Activated T-cell treated with anti-CD3 and anti-CD28 coated beads for 48 hours (primary cell): Measurements from ENCODE around the gene RFT1.
A peak's percentile ranks its signal among the peaks of the same experiment; 100 is the strongest.

Source experiments
- DNase-seq: peaks from one replicate; pipeline ENCODE4 v3.0.0-alpha.2; 2020; ENCODE audit warnings: low read depth

The RFT1 gene

DNA sequence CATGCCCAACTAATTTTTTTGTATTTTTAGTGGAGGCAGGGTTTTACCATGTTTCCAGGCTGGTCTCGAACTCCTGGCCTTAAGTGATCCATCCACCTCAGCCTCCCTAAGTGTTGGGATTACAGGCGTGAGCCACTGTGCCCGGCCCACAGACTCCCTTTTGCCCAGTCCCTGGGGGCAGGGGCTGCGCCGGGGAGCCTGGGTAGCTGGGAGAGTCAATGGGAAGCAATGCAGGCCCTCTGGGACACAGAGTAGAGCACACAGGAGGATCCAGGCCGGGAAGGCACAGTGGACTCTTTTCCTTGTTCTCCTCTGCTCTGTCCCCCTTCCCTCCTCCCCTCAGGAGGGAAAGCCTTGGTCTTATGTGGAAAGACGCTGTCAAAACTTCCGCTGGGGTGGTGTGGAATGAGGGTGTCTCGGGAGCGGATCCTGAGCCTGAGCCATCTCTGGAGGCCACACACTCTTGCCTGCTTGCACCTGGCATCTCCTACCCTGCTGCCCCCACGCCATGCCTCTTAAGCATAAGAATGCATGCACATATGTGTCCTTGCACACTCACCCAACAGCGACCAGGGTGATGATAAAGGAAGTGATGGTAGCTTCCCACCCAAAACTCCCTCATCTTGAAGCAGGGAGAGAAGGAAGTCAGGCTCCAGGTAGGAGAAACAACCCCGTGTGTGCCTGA is 18.9 kb upstream of the RFT1 start:
- DNase-seq: no peak

DNA sequence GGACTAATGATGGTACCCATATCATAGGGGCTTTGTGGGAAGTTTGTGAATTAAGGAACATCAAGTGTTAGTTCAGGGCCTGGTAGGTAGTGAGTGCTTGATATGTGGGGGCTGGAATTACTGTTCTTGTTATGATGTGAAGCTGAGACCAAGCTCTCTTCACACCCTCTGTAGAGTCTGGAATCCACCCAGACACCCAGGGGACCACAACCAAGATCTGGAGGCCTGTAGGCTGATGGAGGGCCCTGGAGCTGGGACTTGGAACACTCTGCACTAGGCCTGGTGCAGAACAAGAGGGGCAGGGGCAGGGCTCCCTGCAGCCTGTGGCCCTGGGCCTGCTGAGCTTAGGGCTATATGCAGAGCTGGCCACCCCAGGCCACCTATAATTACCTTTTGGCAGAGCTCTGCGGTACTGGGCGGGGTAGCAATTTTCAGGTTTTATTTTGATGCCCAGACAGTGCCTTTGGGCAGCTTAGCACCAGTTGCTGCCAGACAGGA is 17.7 kb upstream of the RFT1 start:
- no peak for DNase-seq

DNA sequence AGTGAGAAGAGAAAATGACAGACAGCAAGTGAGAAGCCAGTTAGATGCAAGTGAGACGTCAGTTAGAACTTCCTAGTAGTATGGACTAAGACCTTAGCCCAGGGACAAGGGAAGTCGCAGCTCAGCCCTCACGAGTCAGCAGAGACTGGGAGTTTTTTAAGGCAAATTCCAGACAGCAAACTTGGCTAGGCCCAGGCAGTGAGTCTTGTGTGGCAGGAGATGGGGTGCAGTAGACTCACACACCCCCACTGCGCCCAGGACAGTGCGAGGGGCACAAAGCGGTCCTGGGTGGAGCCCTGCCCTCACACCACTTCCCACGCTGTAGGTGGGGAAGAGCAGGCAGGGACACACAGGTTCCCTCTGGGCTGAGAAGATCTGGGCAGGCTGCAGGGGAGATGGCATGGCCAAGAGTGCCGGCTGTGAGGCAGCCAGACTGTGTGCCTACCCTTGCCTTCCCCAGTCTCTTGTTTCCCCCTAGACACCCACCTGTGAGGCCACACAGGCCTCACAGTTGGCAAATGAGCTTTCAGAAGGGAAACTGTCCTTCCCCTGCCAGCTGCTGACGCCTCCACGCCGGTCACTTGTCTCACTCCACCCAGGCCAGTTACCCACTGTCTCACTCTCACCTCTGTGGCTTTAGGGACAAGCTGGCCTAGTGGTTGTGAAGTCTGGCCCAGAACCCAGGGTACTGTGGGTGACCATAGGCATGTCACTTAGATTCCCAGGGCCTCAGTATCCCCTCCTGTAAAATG is 17.1 kb upstream of the RFT1 start:
- no peak for DNase-seq

DNA sequence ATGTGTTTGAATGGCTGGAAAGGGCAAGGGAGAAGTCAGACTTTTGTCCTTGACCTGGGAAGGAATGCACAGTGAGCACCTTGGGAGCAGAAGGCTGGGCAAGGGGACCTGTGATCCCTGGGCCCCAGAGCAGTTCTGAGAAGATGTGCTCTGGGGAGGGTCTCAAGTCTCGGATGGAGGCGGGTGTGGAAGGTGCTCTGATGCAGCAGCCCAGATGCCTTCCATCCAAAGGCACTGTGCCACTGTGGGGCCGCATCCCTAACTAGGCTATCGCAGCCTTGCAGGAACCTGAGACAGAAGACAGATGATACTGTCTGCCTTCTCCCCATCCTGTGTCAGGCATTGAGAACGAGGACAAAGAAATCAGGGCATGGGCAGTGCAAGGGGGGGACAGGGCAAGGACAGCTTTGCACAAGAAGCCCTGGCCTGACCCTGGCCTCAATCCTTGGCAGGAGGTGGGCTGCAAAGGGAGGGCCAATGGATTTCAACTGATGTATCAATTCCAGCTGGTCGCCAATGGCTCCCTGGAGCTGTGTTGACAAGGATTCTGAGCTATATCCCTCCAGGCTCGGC is 16.2 kb upstream of the RFT1 start:
- no peak for DNase-seq

- no peak for DNase-seq
These were observed 15.5 kb upstream of the RFT1 start for GRCh38 chr3:53145713-53146080.

DNA sequence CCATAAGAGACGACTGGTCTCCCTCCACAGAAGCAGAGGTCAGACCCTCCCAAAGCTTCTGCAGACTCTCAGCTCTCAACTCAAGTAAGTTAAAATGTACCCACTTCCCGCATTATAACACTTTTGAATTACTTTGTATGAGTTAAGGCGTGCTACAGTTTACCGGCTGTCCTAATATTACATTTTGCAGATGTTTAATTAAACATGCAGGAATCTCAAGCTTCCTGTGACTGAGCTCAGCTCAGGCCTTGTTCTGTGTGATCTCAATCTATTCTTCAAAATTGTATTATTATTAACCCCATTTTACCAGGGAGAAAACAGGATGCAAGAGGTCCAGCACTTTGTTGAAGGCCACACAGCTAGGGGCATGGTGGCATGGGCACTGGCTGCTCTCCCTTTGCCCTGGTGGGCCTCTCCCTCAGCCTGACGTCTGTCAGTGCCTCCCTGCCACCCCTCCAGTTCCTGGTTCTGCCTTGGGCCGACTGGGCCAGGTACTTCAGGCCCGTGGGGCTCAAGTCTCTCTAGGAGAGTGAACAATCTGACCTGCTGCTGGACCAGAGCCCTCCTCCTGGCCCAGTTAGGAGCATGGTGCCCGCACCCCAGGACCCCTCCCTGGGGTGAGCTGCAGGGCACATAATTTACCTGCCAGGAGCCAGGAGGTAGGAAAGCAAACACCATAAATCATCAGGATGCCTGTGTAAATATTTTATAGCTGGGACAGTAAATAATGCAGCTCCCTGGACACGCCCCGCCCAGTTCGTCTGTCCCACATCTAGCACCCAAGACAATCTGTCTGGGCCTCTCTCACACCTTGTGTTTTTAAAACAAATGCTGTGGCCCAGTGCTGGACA is 14.9 kb upstream of the RFT1 start:
- DNase-seq: no peak

DNA sequence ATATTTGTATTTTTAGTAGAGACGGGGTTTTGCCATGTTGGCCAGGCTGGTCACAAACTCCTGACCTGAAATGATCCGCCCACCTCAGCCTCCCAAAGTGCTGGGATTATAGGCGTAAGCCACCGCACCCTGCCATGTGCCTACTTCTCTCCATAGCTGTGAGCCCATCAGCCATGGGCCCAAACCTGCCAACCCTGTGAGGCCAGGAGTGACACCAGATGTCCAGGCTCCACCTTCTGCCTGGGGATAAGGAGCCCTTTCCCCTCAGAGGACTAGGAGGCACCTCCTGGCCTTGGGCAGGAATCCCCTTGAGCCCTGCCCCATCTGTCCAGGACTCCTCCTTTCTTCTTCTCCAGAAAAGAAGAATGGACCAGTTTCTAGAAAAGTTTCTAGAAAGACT is 14.2 kb upstream of the RFT1 start:
- DNase-seq: no peak

- no peak for DNase-seq
These were observed 12.8 kb upstream of the RFT1 start for GRCh38 chr3:53142986-53143385.

DNA sequence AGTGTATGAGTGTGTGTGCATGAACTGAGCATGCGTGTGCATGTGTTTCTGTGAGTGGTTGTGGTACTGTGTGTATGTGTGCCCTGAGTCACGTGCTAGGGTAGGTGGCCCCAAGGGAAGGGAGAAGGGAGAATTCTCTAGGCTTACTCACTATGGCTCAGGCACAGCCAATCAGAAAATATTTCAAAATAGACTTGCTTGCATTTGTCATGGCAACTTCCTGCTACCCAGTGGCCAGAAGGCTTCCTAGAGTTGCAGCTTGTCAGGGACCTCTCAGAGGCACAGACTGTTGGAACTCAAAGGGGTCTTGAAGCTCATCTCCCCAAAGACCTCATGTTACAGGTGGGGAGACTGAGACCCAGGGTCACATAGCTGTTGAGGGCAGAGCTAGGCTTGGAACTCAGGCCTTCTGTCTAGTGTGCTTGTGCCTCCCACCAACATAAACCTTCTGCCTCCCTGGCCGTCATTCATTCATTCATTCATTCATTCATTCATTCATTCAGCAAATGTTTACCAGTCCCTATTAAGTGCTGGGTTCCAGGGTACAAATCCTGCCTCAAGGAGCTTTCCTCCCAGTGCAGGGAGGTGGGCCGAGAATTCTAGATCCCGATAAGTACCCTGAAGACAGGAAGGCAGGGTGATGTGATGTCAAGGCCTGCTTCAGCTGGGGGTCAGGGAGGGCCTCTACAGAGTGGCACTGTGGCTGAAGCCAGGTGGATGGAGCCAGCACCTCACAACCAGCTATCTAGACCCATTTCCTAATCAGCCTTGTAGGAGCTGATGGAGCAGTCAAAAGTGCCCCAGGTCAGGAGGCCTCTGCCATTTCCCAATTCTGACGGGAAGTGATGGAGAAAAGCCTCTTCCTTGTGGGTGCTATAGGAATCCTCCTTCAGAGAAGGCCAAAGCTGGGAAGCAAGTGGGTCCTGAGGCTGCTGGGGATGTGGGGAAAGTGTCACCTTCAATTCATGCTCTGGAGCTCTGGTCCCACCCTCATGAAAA is 10.9 kb upstream of the RFT1 start:
- DNase-seq: no peak

GRCh38 chr3:53139906-53140846 is 9.9 kb upstream of the RFT1 start:
- DNase-seq: no peak

DNA sequence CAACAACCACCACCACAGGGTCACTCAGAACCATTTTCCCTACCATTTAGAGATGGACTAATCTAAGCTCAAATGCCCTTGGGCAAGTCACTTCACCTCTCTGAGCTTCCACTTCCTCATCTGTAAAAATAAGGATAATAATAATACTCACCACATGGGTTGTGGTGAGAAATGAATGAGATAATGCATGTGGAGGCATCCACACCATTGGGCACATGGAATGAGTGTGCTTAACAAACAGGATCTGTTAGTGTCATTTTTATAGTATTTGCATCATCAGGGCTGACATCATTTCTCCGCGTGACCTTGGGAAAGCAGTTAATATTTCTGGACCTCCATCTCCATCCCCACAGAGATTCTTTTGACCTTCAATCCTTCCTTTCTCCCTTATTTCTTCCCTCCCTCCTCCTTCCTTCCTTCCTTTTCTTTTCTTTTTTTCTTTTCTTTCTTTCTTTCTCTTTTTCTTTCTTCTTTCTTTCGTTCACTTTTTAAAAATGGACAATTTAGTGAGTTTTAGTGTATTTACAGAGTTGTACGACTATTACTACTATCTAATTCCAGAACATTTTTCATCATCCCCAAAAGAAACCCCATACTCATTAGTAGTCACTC is 7.7 kb upstream of the RFT1 start:
- no peak for DNase-seq

DNA sequence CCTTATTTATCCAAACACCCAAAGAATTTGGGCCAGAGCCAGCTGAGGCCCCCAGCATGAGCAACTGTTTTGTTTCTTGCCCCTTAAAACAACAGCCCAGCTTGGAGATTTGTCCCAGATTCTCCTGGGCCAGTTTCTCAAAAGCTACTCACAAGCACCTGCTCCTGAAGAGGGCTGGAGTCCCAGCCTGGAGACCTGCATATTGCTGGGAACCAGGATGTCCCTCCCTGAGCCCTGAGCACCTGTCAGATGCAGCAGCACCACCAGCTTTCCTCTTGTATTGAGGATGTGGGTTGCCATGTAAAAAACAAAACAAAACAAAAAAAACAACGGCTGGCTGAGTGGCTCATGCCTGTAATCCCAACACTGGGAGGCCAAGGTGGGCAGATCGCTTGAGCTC is 7.0 kb upstream of the RFT1 start:
- DNase-seq: no peak

GRCh38 chr3:53134631-53135232 is 4.5 kb upstream of the RFT1 start:
- DNase-seq: peak; percentile 66

- DNase-seq: no peak
These were observed 2.1 kb upstream of the RFT1 start for GRCh38 chr3:53132347-53132746.

DNA sequence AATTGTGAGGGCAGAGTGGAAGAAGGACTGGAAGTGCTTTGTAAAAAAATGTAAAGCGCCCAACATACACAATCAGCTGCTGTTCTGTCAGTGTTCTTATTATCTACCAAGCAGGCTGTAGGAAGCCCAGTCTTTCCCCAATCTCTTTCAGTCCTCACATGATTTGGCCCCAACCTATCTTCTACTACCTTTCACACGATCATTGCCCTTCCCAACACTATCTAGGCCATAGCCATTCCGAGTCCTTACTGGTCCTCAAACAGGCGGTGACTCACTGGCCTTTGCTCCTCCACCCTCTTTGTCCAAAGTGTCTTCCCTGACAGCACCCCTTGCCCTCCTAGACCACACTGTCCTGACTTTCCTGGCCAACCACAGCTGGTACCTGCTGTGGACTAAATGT is 861 bp upstream of the RFT1 start:
- DNase-seq: no peak

DNA sequence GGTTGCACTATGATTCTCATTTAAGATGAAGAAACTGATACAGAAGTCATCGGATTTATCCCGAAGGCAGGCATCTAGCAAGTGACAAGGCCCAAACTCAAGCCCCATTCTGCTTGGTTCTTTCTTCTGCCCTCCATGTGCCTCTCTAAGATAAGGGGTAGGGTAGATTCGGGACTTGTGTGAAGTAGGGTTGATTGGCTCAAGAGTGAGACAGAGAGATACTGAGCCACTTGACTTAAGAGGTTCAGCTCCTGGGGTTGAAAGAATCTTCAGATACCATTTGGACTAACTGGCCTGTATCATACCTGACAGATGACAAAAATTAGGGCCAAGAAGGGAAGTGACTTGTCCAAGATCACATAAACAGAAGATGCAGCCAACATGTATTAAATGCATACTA is 891 bp downstream of the RFT1 start:
- no peak for DNase-seq

DNA sequence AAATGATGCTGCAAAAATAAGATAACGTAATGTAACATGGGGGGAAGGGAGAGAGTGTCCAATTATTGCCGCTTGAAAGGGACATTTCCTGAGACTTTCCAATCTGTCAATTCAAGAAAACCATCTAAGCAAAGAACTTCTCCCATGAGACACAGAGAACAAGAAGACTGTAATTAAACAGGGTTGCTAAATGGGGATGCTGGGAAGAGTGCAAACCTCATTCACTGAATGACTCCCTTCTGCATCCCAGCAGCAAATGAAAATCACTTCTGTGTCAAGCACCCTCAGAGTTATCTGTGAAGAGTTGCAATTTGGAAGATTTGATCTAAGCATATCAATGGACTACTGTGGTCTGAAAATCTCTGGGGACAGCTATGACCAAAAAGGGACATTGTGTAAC is 3.6 kb downstream of the RFT1 start:
- DNase-seq: no peak

DNA sequence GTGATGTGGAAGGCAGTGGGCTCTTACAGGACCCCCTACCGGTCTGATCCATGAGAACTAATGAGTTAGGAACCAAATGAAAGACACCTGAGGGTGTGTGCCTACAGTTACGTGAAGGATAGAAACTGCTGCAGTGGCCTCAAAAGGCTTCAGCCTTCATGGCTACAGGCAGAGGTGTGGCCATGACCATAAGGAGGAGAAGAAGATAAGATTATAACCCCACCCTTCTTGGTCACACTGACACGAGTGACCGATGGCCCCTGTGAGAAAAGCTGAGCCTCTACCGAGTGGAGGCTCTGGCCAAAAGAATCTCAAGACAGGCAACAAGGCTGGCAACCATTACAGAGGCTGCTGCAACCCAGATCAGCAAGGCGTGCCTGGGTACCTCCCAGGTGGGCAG is 6.3 kb downstream of the RFT1 start:
- DNase-seq: no peak

GRCh38 chr3:53123510-53123909 is 6.7 kb downstream of the RFT1 start:
- DNase-seq: no peak
